ENCODE measurements around the gene IFNGR1. TPM values are rescaled to one million over a fixed set of nuclear protein-coding genes. Genes with fewer than 3 reads are reported as not detected.

Gene IFNGR1
- total RNA-seq, 1 donor from 2014 or later, result 38.3 TPM

DNA sequence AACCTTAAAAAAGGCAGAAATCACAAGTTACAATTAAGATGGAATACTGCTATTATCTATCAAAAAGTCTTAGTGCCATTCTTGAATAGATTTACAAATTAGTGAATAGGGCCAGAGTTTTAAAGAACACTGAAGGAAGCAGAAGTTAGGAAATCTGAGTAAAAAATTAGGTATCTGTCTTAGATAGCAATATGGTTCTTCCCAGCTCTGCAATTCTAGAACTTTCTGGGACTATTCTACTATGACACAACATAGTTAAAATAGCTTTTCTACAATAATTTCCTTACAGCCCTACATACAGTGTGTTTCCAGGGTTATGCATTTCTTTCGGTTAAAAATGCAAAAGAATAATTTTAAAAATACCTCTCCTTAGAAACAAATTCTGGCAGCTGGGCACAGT, 18.2 kb downstream of the IFNGR1 start:
- TF ChIP-seq EZH2 (IDR thresholded peaks at IDR 0.05; ENCODE audit: insufficient read depth, low read length), result no peak
- no peak overlapping the region for H3K4me3 Mint-ChIP-seq (ENCODE audit: unreplicated experiment)
- Histone ChIP-seq H2AFZ (ENCODE audit: low read depth, low read length) (no peak overlapping the region), H3K79me2 (ENCODE audit: insufficient read depth, low read length) (no peaks in the 10 kb centered on the region), H3K4me2 (ENCODE audit: low read length) (no peak overlapping the region), H3K27me3 (ENCODE audit: insufficient read depth, low read length) (no peaks in the 10 kb centered on the region), H3K27ac (ENCODE audit: low read depth, low read length) (no peak overlapping the region), H3K4me1 (ENCODE audit: insufficient read depth, low read length) (no peaks in the 10 kb centered on the region), H3K9ac (ENCODE audit: low read length) (no peak overlapping the region), H4K20me1 (ENCODE audit: insufficient read depth, low read length) (no peaks in the 10 kb centered on the region), H3K4me3 (ENCODE audit: insufficient read depth, low read depth, low read length) (no peak overlapping the region), H3K36me3 (ENCODE audit: insufficient read depth, low read length) (peaks cover 46% of the 10 kb centered on the region), H3K9me3 (ENCODE audit: insufficient read depth, low read depth, low read length) (no peaks in the 10 kb centered on the region)
- H3K4me1 Mint-ChIP-seq (ENCODE audit: low read depth, unreplicated experiment), result no peaks in the 10 kb centered on the region
- FAIRE-seq (no peak), DNase-seq (ENCODE audit: low read depth) (no peak)
- peaks cover 31% of the 10 kb centered on the region for H3K36me3 Mint-ChIP-seq (ENCODE audit: low read depth, unreplicated experiment)
- no peaks in the 10 kb centered on the region for H3K9me3 Mint-ChIP-seq (ENCODE audit: unreplicated experiment)
- no peaks in the 10 kb centered on the region for H3K27me3 Mint-ChIP-seq (ENCODE audit: low read depth, unreplicated experiment)
- no peak overlapping the region for H3K27ac Mint-ChIP-seq (ENCODE audit: unreplicated experiment)

DNA sequence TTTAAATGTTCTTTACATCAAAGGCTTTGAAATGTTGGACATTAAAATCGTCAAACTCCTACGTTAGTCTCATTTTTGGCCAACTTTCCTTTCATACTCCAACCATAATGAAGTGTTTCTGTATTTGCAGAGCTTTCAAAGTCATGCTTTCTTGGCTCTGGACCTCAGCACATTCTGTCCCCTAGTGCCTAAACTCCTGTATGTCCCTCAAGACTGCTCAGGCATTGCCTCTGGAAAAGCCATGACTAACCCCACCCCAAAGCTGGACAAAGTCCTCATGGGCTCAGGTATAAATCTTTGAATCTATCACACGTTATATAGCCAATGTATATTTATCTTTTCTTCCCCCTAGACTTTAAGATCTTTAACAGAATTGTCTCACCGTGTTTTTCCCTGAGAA, 18.9 kb downstream of the IFNGR1 start:
- FAIRE-seq, result no peak

GRCh38 chr6:137197684-137198645, 21.2 kb downstream of the IFNGR1 start:
- no peaks in the 10 kb centered on the region for H3K4me1 Mint-ChIP-seq (ENCODE audit: low read depth, unreplicated experiment)
- FAIRE-seq, result no peak
- peaks cover 23% of the 10 kb centered on the region for H3K36me3 ChIP-seq (ENCODE audit: insufficient read depth, low read length)

More for the DNA sequence above, 18.9 kb downstream of the IFNGR1 start:
- Histone ChIP-seq H3K27ac (ENCODE audit: low read depth, low read length) (no peak overlapping the region), H3K4me3 (ENCODE audit: insufficient read depth, low read depth, low read length) (no peak overlapping the region), H3K79me2 (ENCODE audit: insufficient read depth, low read length) (no peaks in the 10 kb centered on the region), H4K20me1 (ENCODE audit: insufficient read depth, low read length) (no peaks in the 10 kb centered on the region), H3K4me1 (ENCODE audit: insufficient read depth, low read length) (no peaks in the 10 kb centered on the region), H3K9ac (ENCODE audit: low read length) (no peak overlapping the region), H3K4me2 (ENCODE audit: low read length) (no peak overlapping the region), H3K36me3 (ENCODE audit: insufficient read depth, low read length) (peaks cover 40% of the 10 kb centered on the region), H3K27me3 (ENCODE audit: insufficient read depth, low read length) (no peaks in the 10 kb centered on the region), H2AFZ (ENCODE audit: low read depth, low read length) (no peak overlapping the region), H3K9me3 (ENCODE audit: insufficient read depth, low read depth, low read length) (no peaks in the 10 kb centered on the region)
- Mint-ChIP-seq H3K27ac (ENCODE audit: unreplicated experiment) (no peak overlapping the region), H3K36me3 (ENCODE audit: low read depth, unreplicated experiment) (peaks cover 30% of the 10 kb centered on the region), H3K4me1 (ENCODE audit: low read depth, unreplicated experiment) (no peaks in the 10 kb centered on the region), H3K27me3 (ENCODE audit: low read depth, unreplicated experiment) (no peaks in the 10 kb centered on the region), H3K4me3 (ENCODE audit: unreplicated experiment) (no peak overlapping the region), H3K9me3 (ENCODE audit: unreplicated experiment) (no peaks in the 10 kb centered on the region)
- TF ChIP-seq CTCF (IDR thresholded peaks at IDR 0.05; ENCODE audit: insufficient read depth, low read depth, low read length) (no peak), EZH2 (IDR thresholded peaks at IDR 0.05; ENCODE audit: insufficient read depth, low read length) (no peak)
- no peak for DNase-seq (ENCODE audit: low read depth)

More at GRCh38 chr6:137197684-137198645, 21.2 kb downstream of the IFNGR1 start:
- Histone ChIP-seq H2AFZ (ENCODE audit: low read depth, low read length) (no peak overlapping the region), H3K9me3 (ENCODE audit: insufficient read depth, low read depth, low read length) (no peaks in the 10 kb centered on the region), H3K4me3 (ENCODE audit: insufficient read depth, low read depth, low read length) (no peak overlapping the region), H3K27me3 (ENCODE audit: insufficient read depth, low read length) (no peaks in the 10 kb centered on the region), H3K4me2 (ENCODE audit: low read length) (no peak overlapping the region), H3K9ac (ENCODE audit: low read length) (no peak overlapping the region), H3K79me2 (ENCODE audit: insufficient read depth, low read length) (no peaks in the 10 kb centered on the region), H4K20me1 (ENCODE audit: insufficient read depth, low read length) (no peaks in the 10 kb centered on the region), H3K27ac (ENCODE audit: low read depth, low read length) (no peak overlapping the region), H3K4me1 (ENCODE audit: insufficient read depth, low read length) (no peaks in the 10 kb centered on the region)
- no peak overlapping the region for H3K4me3 Mint-ChIP-seq (ENCODE audit: unreplicated experiment)
- H3K27me3 Mint-ChIP-seq (ENCODE audit: low read depth, unreplicated experiment), result no peaks in the 10 kb centered on the region
- no peaks in the 10 kb centered on the region for H3K9me3 Mint-ChIP-seq (ENCODE audit: unreplicated experiment)
- no peak for DNase-seq (ENCODE audit: low read depth)
- no peak for TF ChIP-seq CTCF (IDR thresholded peaks at IDR 0.05; ENCODE audit: insufficient read depth, low read depth, low read length)
- peaks cover 22% of the 10 kb centered on the region for H3K36me3 Mint-ChIP-seq (ENCODE audit: low read depth, unreplicated experiment)
- H3K27ac Mint-ChIP-seq (ENCODE audit: unreplicated experiment), result no peak overlapping the region
